Measurements from ENCODE around the gene SEPTIN12.

GRCh38 chr16:4745274-4745569 is 42.9 kb downstream of the SEPTIN12 start:
- TF ChIP-seq CTCF (IDR thresholded peaks at IDR 0.05), result no peak
- TF ChIP-seq EZH2 (IDR thresholded peaks at IDR 0.05; ENCODE audit: borderline replicate concordance, insufficient read depth, low read depth, low read length, poor library complexity, severe bottlenecking), result no peak

Measured in B cell (primary cell).